Measurements from ENCODE around the gene SLC48A1. TPM values are rescaled to one million over a fixed set of nuclear protein-coding genes. Genes with fewer than 3 reads are reported as not detected.

The SLC48A1 gene
- total RNA-seq, 2 experiments from 2014 or later: 4.5 to 5.8 TPM

DNA sequence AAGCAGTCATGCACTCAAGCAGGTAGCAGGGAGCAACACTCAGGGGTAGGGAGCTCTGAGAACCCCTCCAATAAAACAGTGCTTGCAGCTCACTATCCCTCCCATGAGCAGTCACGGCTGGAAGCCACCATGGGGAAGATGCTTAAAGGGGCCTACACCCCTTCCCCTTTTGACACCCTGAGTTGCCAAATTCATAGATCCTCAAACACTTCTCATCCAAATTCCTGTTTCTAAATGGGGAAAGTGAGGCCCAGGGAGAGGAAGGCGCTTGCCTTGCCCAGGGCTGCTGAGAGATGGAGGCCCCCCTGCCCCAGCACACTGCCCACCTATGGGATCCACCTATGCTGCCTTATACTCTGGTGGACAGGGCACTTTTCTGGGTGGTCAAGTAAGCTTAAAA is 40.5 kb upstream of the SLC48A1 start:
- no peaks in the 10 kb centered on the region for H3K9me3 Mint-ChIP-seq
- CTCF ChIA-PET: no interaction called here
- Histone ChIP-seq H3K9me3 (ENCODE audit: control insufficient read depth in 1 of 2, insufficient read depth in 1 of 2, low read length in 2 of 2) (no peaks in the 10 kb centered on the region), H3K27ac (ENCODE audit: low read depth in 1 of 2, low read length in 2 of 2) (no peak overlapping the region), H3K36me3 (ENCODE audit: insufficient read depth, low read length) (no peaks in the 10 kb centered on the region), H3K27me3 (ENCODE audit: control insufficient read depth in 1 of 2, insufficient read depth in 2 of 2, low read length in 2 of 2) (no peaks in the 10 kb centered on the region), H3K4me3 (ENCODE audit: low read length) (no peak overlapping the region), H3K4me1 (ENCODE audit: insufficient read depth, low read length) (peaks cover 7% of the 10 kb centered on the region)
- intact Hi-C loops (cut with DNase I, micrococcal nuclease): no loop called here
- TF ChIP-seq, protein P1, sequence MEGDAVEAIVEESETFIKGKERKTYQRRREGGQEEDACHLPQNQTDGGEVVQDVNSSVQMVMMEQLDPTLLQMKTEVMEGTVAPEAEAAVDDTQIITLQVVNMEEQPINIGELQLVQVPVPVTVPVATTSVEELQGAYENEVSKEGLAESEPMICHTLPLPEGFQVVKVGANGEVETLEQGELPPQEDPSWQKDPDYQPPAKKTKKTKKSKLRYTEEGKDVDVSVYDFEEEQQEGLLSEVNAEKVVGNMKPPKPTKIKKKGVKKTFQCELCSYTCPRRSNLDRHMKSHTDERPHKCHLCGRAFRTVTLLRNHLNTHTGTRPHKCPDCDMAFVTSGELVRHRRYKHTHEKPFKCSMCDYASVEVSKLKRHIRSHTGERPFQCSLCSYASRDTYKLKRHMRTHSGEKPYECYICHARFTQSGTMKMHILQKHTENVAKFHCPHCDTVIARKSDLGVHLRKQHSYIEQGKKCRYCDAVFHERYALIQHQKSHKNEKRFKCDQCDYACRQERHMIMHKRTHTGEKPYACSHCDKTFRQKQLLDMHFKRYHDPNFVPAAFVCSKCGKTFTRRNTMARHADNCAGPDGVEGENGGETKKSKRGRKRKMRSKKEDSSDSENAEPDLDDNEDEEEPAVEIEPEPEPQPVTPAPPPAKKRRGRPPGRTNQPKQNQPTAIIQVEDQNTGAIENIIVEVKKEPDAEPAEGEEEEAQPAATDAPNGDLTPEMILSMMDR (IDR thresholded peaks at IDR 0.05): no peak
- no peak overlapping the region for H3K4me3 Mint-ChIP-seq
- no peak for ATAC-seq (ENCODE audit: poor library complexity)
- no peaks in the 10 kb centered on the region for H3K36me3 Mint-ChIP-seq (ENCODE audit: low read depth)
- DNase-seq: no peak
- H3K27ac Mint-ChIP-seq: no peak overlapping the region
- no peaks in the 10 kb centered on the region for H3K27me3 Mint-ChIP-seq
- POLR2A ChIA-PET: no interaction called here
- no peaks in the 10 kb centered on the region for H3K4me1 Mint-ChIP-seq (ENCODE audit: low read depth)

GRCh38 chr12:47733142-47733541 is 39.9 kb upstream of the SLC48A1 start:
- no peak overlapping the region for H3K27ac Mint-ChIP-seq
- H3K27ac ChIP-seq (ENCODE audit: low read depth in 1 of 2, low read length in 2 of 2): no peak overlapping the region
- no peaks in the 10 kb centered on the region for H3K27me3 ChIP-seq (ENCODE audit: control insufficient read depth in 1 of 2, insufficient read depth in 2 of 2, low read length in 2 of 2)
- no peaks in the 10 kb centered on the region for H3K9me3 ChIP-seq (ENCODE audit: control insufficient read depth in 1 of 2, insufficient read depth in 1 of 2, low read length in 2 of 2)
- intact Hi-C loops (cut with DNase I, micrococcal nuclease): no loop called here
- no peak overlapping the region for H3K4me3 ChIP-seq (ENCODE audit: low read length)
- H3K36me3 Mint-ChIP-seq (ENCODE audit: low read depth): no peaks in the 10 kb centered on the region
- H3K9me3 Mint-ChIP-seq: no peaks in the 10 kb centered on the region
- H3K4me3 Mint-ChIP-seq: no peak overlapping the region
- H3K4me1 Mint-ChIP-seq (ENCODE audit: low read depth): no peaks in the 10 kb centered on the region
- CTCF ChIA-PET: no interaction called here
- peaks cover 7% of the 10 kb centered on the region for H3K4me1 ChIP-seq (ENCODE audit: insufficient read depth, low read length)
- TF ChIP-seq, protein P1 (IDR thresholded peaks at IDR 0.05): no peak
- DNase-seq (no peak), ATAC-seq (ENCODE audit: poor library complexity) (no peak)
- H3K27me3 Mint-ChIP-seq: no peaks in the 10 kb centered on the region
- POLR2A ChIA-PET: no interaction called here
- no peaks in the 10 kb centered on the region for H3K36me3 ChIP-seq (ENCODE audit: insufficient read depth, low read length)

- H3K4me3 ChIP-seq (ENCODE audit: low read length): no peak overlapping the region
- no peaks in the 10 kb centered on the region for H3K36me3 Mint-ChIP-seq (ENCODE audit: low read depth)
- POLR2A ChIA-PET: no interaction called here
- H3K36me3 ChIP-seq (ENCODE audit: insufficient read depth, low read length): no peaks in the 10 kb centered on the region
- no peaks in the 10 kb centered on the region for H3K9me3 ChIP-seq (ENCODE audit: control insufficient read depth in 1 of 2, insufficient read depth in 1 of 2, low read length in 2 of 2)
- peaks cover 9% of the 10 kb centered on the region for H3K4me1 Mint-ChIP-seq (ENCODE audit: low read depth)
- H3K27me3 ChIP-seq (ENCODE audit: control insufficient read depth in 1 of 2, insufficient read depth in 2 of 2, low read length in 2 of 2): no peaks in the 10 kb centered on the region
- no peak overlapping the region for H3K4me3 Mint-ChIP-seq
- H3K9me3 Mint-ChIP-seq: no peaks in the 10 kb centered on the region
- TF ChIP-seq, protein P1 (IDR thresholded peaks at IDR 0.05): no peak
- CTCF ChIA-PET: no interaction called here
- ATAC-seq (ENCODE audit: poor library complexity) (no peak), DNase-seq (no peak)
- no peak overlapping the region for H3K27ac Mint-ChIP-seq
- peaks cover 16% of the 10 kb centered on the region for H3K4me1 ChIP-seq (ENCODE audit: insufficient read depth, low read length)
- no peak overlapping the region for H3K27ac ChIP-seq (ENCODE audit: low read depth in 1 of 2, low read length in 2 of 2)
- H3K27me3 Mint-ChIP-seq: no peaks in the 10 kb centered on the region
- intact Hi-C loops (cut with DNase I, micrococcal nuclease): no loop called here
Measured at GRCh38 chr12:47734725-47735480, 38.1 kb upstream of the SLC48A1 start.
